ENCODE data around the gene CRELD2. TPM values are rescaled to one million over a fixed set of nuclear protein-coding genes. Genes with fewer than 3 reads are reported as not detected.

Gene CRELD2
- total RNA-seq, 1 donor from 2014 or later = 24.9 TPM

GRCh38 chr22:49916831-49917230, 1.6 kb upstream of the CRELD2 start:
- peak overlapping the region; percentile 90 for H3K4me3 Mint-ChIP-seq (ENCODE audit: unreplicated experiment)
- H3K36me3 Mint-ChIP-seq (ENCODE audit: unreplicated experiment) = no peaks in the 10 kb centered on the region
- no peak for DNase-seq
- peaks cover 8% of the 10 kb centered on the region for H3K27me3 Mint-ChIP-seq (ENCODE audit: unreplicated experiment)
- peaks cover 7% of the 10 kb centered on the region for H3K9me3 Mint-ChIP-seq (ENCODE audit: unreplicated experiment)
- H3K4me1 Mint-ChIP-seq (ENCODE audit: low read depth, unreplicated experiment) = peaks cover 3% of the 10 kb centered on the region
- no peak overlapping the region for H3K27ac Mint-ChIP-seq (ENCODE audit: unreplicated experiment)
- no peak for TF ChIP-seq CTCF (IDR thresholded peaks at IDR 0.05; ENCODE audit: partially characterized antibody, unreplicated experiment)

GRCh38 chr22:49918911-49919881, 762 bp downstream of the CRELD2 start:
- Mint-ChIP-seq H3K9me3 (ENCODE audit: unreplicated experiment) (peaks cover 9% of the 10 kb centered on the region), H3K36me3 (ENCODE audit: unreplicated experiment) (no peaks in the 10 kb centered on the region), H3K27me3 (ENCODE audit: unreplicated experiment) (peaks cover 5% of the 10 kb centered on the region), H3K4me3 (ENCODE audit: unreplicated experiment) (peak overlapping the region; percentile 71), H3K4me1 (ENCODE audit: low read depth, unreplicated experiment) (peaks cover 11% of the 10 kb centered on the region), H3K27ac (ENCODE audit: unreplicated experiment) (peak overlapping the region; percentile 33)
- TF ChIP-seq CTCF (IDR thresholded peaks at IDR 0.05; ENCODE audit: partially characterized antibody, unreplicated experiment) = no peak
- no peak for DNase-seq

GRCh38 chr22:49920859-49921258, 2.4 kb downstream of the CRELD2 start:
- no peak for DNase-seq
- H3K9me3 Mint-ChIP-seq (ENCODE audit: unreplicated experiment) = peaks cover 9% of the 10 kb centered on the region
- H3K27ac Mint-ChIP-seq (ENCODE audit: unreplicated experiment) = no peak overlapping the region
- H3K4me3 Mint-ChIP-seq (ENCODE audit: unreplicated experiment) = no peak overlapping the region
- TF ChIP-seq CTCF (IDR thresholded peaks at IDR 0.05; ENCODE audit: partially characterized antibody, unreplicated experiment) = no peak
- H3K27me3 Mint-ChIP-seq (ENCODE audit: unreplicated experiment) = peaks cover 5% of the 10 kb centered on the region
- H3K4me1 Mint-ChIP-seq (ENCODE audit: low read depth, unreplicated experiment) = peaks cover 18% of the 10 kb centered on the region
- no peaks in the 10 kb centered on the region for H3K36me3 Mint-ChIP-seq (ENCODE audit: unreplicated experiment)

GRCh38 chr22:49921508-49922278, 3.3 kb downstream of the CRELD2 start:
- no peak for DNase-seq
- H3K27me3 Mint-ChIP-seq (ENCODE audit: unreplicated experiment) = peaks cover 5% of the 10 kb centered on the region
- H3K9me3 Mint-ChIP-seq (ENCODE audit: unreplicated experiment) = peaks cover 11% of the 10 kb centered on the region
- no peak overlapping the region for H3K27ac Mint-ChIP-seq (ENCODE audit: unreplicated experiment)
- TF ChIP-seq CTCF (IDR thresholded peaks at IDR 0.05; ENCODE audit: partially characterized antibody, unreplicated experiment) = no peak
- peaks cover 22% of the 10 kb centered on the region for H3K4me1 Mint-ChIP-seq (ENCODE audit: low read depth, unreplicated experiment)
- no peaks in the 10 kb centered on the region for H3K36me3 Mint-ChIP-seq (ENCODE audit: unreplicated experiment)
- H3K4me3 Mint-ChIP-seq (ENCODE audit: unreplicated experiment) = no peak overlapping the region
